HG03097 (cell line): ENCODE results near the gene SCAMP2.

ENCODE experiments used
- ATAC-seq: cut with Tn5 transposase; IDR thresholded peaks from one replicate; pipeline ENCODE4 v1.9.1; 2021; ENCODE audit not compliant: unreplicated experiment, low FRiP score

The SCAMP2 gene

GRCh38 chr15:74863239-74864056, 9.7 kb downstream of the SCAMP2 start:
- ATAC-seq = no peak

GRCh38 chr15:74858369-74858740, 14.8 kb downstream of the SCAMP2 start:
- ATAC-seq = no peak

GRCh38 chr15:74857671-74858368, 15.3 kb downstream of the SCAMP2 start:
- no peak for ATAC-seq

- ATAC-seq = peak; percentile 71
Measured at GRCh38 chr15:74857082-74857655, 16.0 kb downstream of the SCAMP2 start.

GRCh38 chr15:74856537-74856936, 16.6 kb downstream of the SCAMP2 start:
- no peak for ATAC-seq

GRCh38 chr15:74855857-74856256, 17.3 kb downstream of the SCAMP2 start:
- no peak for ATAC-seq

GRCh38 chr15:74854453-74855022, 18.6 kb downstream of the SCAMP2 start:
- no peak for ATAC-seq

GRCh38 chr15:74851960-74852359, 21.2 kb downstream of the SCAMP2 start:
- no peak for ATAC-seq

GRCh38 chr15:74850393-74850792, 22.8 kb downstream of the SCAMP2 start:
- no peak for ATAC-seq

GRCh38 chr15:74847432-74847831, 25.7 kb downstream of the SCAMP2 start:
- no peak for ATAC-seq

GRCh38 chr15:74845581-74845980, 27.6 kb downstream of the SCAMP2 start:
- no peak for ATAC-seq

- no peak for ATAC-seq
Measured at GRCh38 chr15:74845208-74845568, 28.0 kb downstream of the SCAMP2 start.

GRCh38 chr15:74844319-74845207, 28.6 kb downstream of the SCAMP2 start:
- ATAC-seq = no peak

GRCh38 chr15:74843891-74844299, 29.3 kb downstream of the SCAMP2 start:
- ATAC-seq = no peak

- ATAC-seq = no peak
Measured at GRCh38 chr15:74843445-74843828, 29.7 kb downstream of the SCAMP2 start.

- ATAC-seq = peak; percentile 81
Measured at GRCh38 chr15:74842581-74843444, 30.4 kb downstream of the SCAMP2 start, which contains the start of gene ULK3. Gene ULK3, minus strand, starts transcription at chr15:74843156. Its CDS starts 51 bp downstream, at chr15:74843105.

- no peak for ATAC-seq
Measured at GRCh38 chr15:74841891-74842373, 31.2 kb downstream of the SCAMP2 start.

- no peak for ATAC-seq
Measured at GRCh38 chr15:74840851-74841775, 32.1 kb downstream of the SCAMP2 start.
